GM12878 (cell line): ENCODE data around the gene SRRM5. TPM values are rescaled to one million over a fixed set of nuclear protein-coding genes. Genes with fewer than 3 reads are reported as not detected.

Source experiments
- DPF2 ChIP-seq: fragments of 450-650 bp; IDR thresholded peaks from 2 replicates; pipeline ENCODE4 v1.6.1; 2017; ENCODE audit warnings: mild to moderate bottlenecking
- E2F8 ChIP-seq: fragments of 450-650 bp; IDR thresholded peaks from 2 replicates; pipeline ENCODE4 v1.6.1; 2018; ENCODE audit warnings: mild to moderate bottlenecking, low read depth, moderate library complexity; ENCODE audit not compliant: partially characterized antibody
- EGR1 ChIP-seq, 2 experiments: IDR thresholded peaks; 1 replicate in 1 of 2; 2 replicates in 1 of 2; pipeline ENCODE4 v1.6.1; 2011 to 2012; ENCODE audit warnings: low read depth in 2 of 2, low read length in 2 of 2, borderline replicate concordance in 1 of 2, mild to moderate bottlenecking in 1 of 2, moderate library complexity in 1 of 2
- HDAC2 ChIP-seq: fragments of 200-600 bp; sonication (generic); IDR thresholded peaks from 2 replicates; pipeline ENCODE4 v1.6.1; 2017
- HSF1 ChIP-seq: fragments of 150-350 bp; IDR thresholded peaks from 2 replicates; pipeline ENCODE4 v1.6.1; 2014; ENCODE audit warnings: mild to moderate bottlenecking, low read depth, low read length
- MEF2A ChIP-seq: IDR thresholded peaks from 2 replicates; pipeline ENCODE4 v1.6.1; 2011; ENCODE audit warnings: low read depth, mild to moderate bottlenecking, low read length, moderate library complexity; ENCODE audit not compliant: insufficient read depth
- MLLT1 ChIP-seq: fragments of 450-650 bp; IDR thresholded peaks from 2 replicates; pipeline ENCODE4 v1.6.1; 2016; ENCODE audit warnings: mild to moderate bottlenecking
- NKRF ChIP-seq: fragments of 450-650 bp; conservative IDR thresholded peaks from 2 replicates; pipeline ENCODE4 v1.6.1; 2017; ENCODE audit warnings: mild to moderate bottlenecking, moderate library complexity
- SMAD5 ChIP-seq: IDR thresholded peaks from 2 replicates; pipeline ENCODE4 v1.6.1; 2016; ENCODE audit warnings: antibody characterized with exemption, low read depth
- SMC3 ChIP-seq: IDR thresholded peaks from 2 replicates; pipeline ENCODE4 v1.6.1; 2011; ENCODE audit warnings: low read length, improper control_type of control experiment, borderline replicate concordance
- SP1 ChIP-seq: IDR thresholded peaks from one replicate; pipeline ENCODE4 v1.6.1; 2011; ENCODE audit warnings: low read depth, low read length
- YY1 ChIP-seq: IDR thresholded peaks from 2 replicates; pipeline ENCODE4 v1.6.1; 2011; ENCODE audit warnings: low read depth, mild to moderate bottlenecking, low read length
- ZBTB33 ChIP-seq: fragments of 450-650 bp; IDR thresholded peaks from 2 replicates; pipeline ENCODE4 v1.6.1; 2017; ENCODE audit warnings: mild to moderate bottlenecking
- ZNF207 ChIP-seq: fragments of 450-650 bp; IDR thresholded peaks from 2 replicates; pipeline ENCODE4 v1.6.1; 2014; ENCODE audit warnings: antibody characterized with exemption, mild to moderate bottlenecking, borderline replicate concordance
- ZNF384 ChIP-seq: IDR thresholded peaks from 2 replicates; pipeline ENCODE4 v1.6.1; 2012; ENCODE audit warnings: low read depth, mild to moderate bottlenecking, low read length, improper control_type of control experiment, borderline replicate concordance
- polyA plus RNA-seq, 11 experiments: library from polyadenylated mRNA; depleted of rRNA in 4 of 11; unstranded in 6 of 11; stranded (reverse) in 5 of 11; fragments of >200 nt; fragmentation: Nextera tagmentation in 4 of 11; fragmentation: Illumina TruSeq in 1 of 11; extraction: Ambion mirVana in 4 of 11; extraction: Trizol in 1 of 11; gene quantifications; 1 replicate in 1 of 11; 2 replicates in 10 of 11; pipeline versions ENCODE4 v1.2.1 to v1.2.3, GENCODE V29; 2011 to 2016; ENCODE audit warnings: inconsistent platforms in 2 of 11, missing spikeins in 2 of 11, low read depth in 1 of 11
- total RNA-seq, 4 experiments: library from RNA; depleted of rRNA in 3 of 4; stranded (reverse); fragments of >200 nt in 3 of 4; fragmentation: Illumina TruSeq in 1 of 4; extraction: Trizol in 1 of 4; gene quantifications; 2 replicates each; pipeline versions ENCODE4 v1.2.1 to v1.2.3, GENCODE V29; 2013 to 2021
- TF ChIP-seq, protein P1 (sequence below): IDR thresholded peaks from 2 replicates; pipeline ENCODE4 v1.6.1; 2011; ENCODE audit warnings: borderline replicate concordance, low read depth, mild to moderate bottlenecking, moderate library complexity, mixed read lengths, low read length; ENCODE audit not compliant: insufficient read depth; ENCODE audit errors: extremely low read length

The SRRM5 gene
- total and polyA plus RNA-seq, 10 of the 15 experiments (the other 5 are each of a cell fraction or from before 2014, with no cell fraction given): 0.06 to 0.38 (median 0.24) TPM; not detected in 2

GRCh38 chr19:43562698-43563241 lies 49.1 kb upstream of the SRRM5 start (continued):
- TF ChIP-seq MLLT1 (0 out of 2 replicates have a peak, but pooled peaks have one; percentile 40), ZNF384 (peak; percentile 13; the same call in 1 of the 2 replicates), ZBTB33 (no peak), E2F8 (no peak), MEF2A (0 out of 2 replicates have a peak, but pooled peaks have one; percentile 58), DPF2 (peak; percentile 85), HDAC2 (no peak), NKRF (no peak), HSF1 (no peak), SMC3 (no peak), EGR1 (IDR thresholded peaks at IDR 0.05; ENCODE audit: borderline replicate concordance in 1 of 2, low read depth in 2 of 2, low read length in 2 of 2) (no peak), SP1 (no peak), ZNF207 (no peak), SMAD5 (no peak), YY1 (peak; percentile 21; the same call in 1 of the 2 replicates)
- TF ChIP-seq, protein P1, sequence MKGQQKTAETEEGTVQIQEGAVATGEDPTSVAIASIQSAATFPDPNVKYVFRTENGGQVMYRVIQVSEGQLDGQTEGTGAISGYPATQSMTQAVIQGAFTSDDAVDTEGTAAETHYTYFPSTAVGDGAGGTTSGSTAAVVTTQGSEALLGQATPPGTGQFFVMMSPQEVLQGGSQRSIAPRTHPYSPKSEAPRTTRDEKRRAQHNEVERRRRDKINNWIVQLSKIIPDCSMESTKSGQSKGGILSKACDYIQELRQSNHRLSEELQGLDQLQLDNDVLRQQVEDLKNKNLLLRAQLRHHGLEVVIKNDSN: no peak
